HepG2 (cell line): ENCODE data around the gene ATG2A. TPM values are rescaled to one million over a fixed set of nuclear protein-coding genes. Genes with fewer than 3 reads are reported as not detected.

Experiments
- BCL6 ChIP-seq: IDR thresholded peaks from 2 replicates; pipeline ENCODE4 v1.6.1; 2016; ENCODE audit warnings: missing genetic modification reagents, missing compliant biosample characterization
- EED ChIP-seq: sonication (generic); formaldehyde crosslinking; IDR thresholded peaks from 2 replicates; pipeline ENCODE4 v1.5.0; 2020; ENCODE audit warnings: mild to moderate bottlenecking, missing genetic modification reagents
- GFI1 ChIP-seq: sonication (generic); formaldehyde crosslinking; IDR thresholded peaks from 2 replicates; pipeline ENCODE4 v1.5.0; 2020; ENCODE audit warnings: missing genetic modification reagents, mild to moderate bottlenecking, borderline replicate concordance
- HOXD1 ChIP-seq: sonication (generic); formaldehyde crosslinking; IDR thresholded peaks from 2 replicates; pipeline ENCODE4 v1.5.0; 2020; ENCODE audit warnings: missing genetic modification reagents
- IRF2 ChIP-seq: IDR thresholded peaks from 2 replicates; pipeline ENCODE4 v1.6.1; 2018; ENCODE audit warnings: missing genetic modification reagents, missing compliant biosample characterization
- NKX3-1 ChIP-seq: sonication (generic); formaldehyde crosslinking; IDR thresholded peaks from 2 replicates; pipeline ENCODE4 v1.5.0; 2020; ENCODE audit warnings: missing genetic modification reagents
- PCBP2 ChIP-seq: fragments of 200-400 bp; formaldehyde crosslinking; optimal IDR thresholded peaks from 2 replicates; pipeline ENCODE3; 2018; ENCODE audit warnings: low read length, low read depth; ENCODE audit not compliant: poor library complexity, severe bottlenecking
- POLR2AphosphoS5 ChIP-seq: IDR thresholded peaks from 2 replicates; pipeline ENCODE4 v1.6.1; 2012; ENCODE audit warnings: low read depth, low read length
- PTBP1 ChIP-seq: fragments of 200-400 bp; formaldehyde crosslinking; IDR thresholded peaks from 2 replicates; pipeline ENCODE4 v1.6.1; 2018; ENCODE audit warnings: low read length, low read depth; ENCODE audit not compliant: poor library complexity, severe bottlenecking
- SMAD9 ChIP-seq: sonication (generic); formaldehyde crosslinking; IDR thresholded peaks from 2 replicates; pipeline ENCODE4 v1.5.1; 2020; ENCODE audit warnings: mild to moderate bottlenecking, missing genetic modification reagents
- SRSF1 ChIP-seq: fragments of 200-400 bp; formaldehyde crosslinking; optimal IDR thresholded peaks from 2 replicates; pipeline ENCODE3; 2017; ENCODE audit warnings: mild to moderate bottlenecking, low read depth, low read length, moderate library complexity
- ZNF101 ChIP-seq: sonication (generic); formaldehyde crosslinking; IDR thresholded peaks from 2 replicates; pipeline ENCODE4 v1.4.0; 2020; ENCODE audit warnings: mild to moderate bottlenecking, low read depth, missing genetic modification reagents, borderline replicate concordance
- ZNF274 ChIP-seq: sonication (generic); formaldehyde crosslinking; IDR thresholded peaks from 2 replicates; pipeline ENCODE4 v1.5.1; 2020; ENCODE audit warnings: mild to moderate bottlenecking, missing genetic modification reagents
- ZNF317 ChIP-seq: sonication (generic); formaldehyde crosslinking; IDR thresholded peaks from 2 replicates; pipeline ENCODE4 v1.5.0; 2020; ENCODE audit warnings: mild to moderate bottlenecking, missing genetic modification reagents
- ZNF326 ChIP-seq: sonication (generic); formaldehyde crosslinking; IDR thresholded peaks from 2 replicates; pipeline ENCODE4 v1.4.0; 2020; ENCODE audit warnings: missing genetic modification reagents, borderline replicate concordance
- ZNF747 ChIP-seq: sonication (generic); formaldehyde crosslinking; IDR thresholded peaks from 2 replicates; pipeline ENCODE4 v1.8.1; 2023; ENCODE audit warnings: missing genetic modification reagents, mild to moderate bottlenecking, borderline replicate concordance
- ZNF772 ChIP-seq: sonication (generic); formaldehyde crosslinking; IDR thresholded peaks from 2 replicates; pipeline ENCODE4 v1.5.0; 2020; ENCODE audit warnings: mild to moderate bottlenecking, missing genetic modification reagents
- ZNF839 ChIP-seq: sonication (generic); formaldehyde crosslinking; IDR thresholded peaks from 2 replicates; pipeline ENCODE4 v1.4.0; 2020; ENCODE audit warnings: missing genetic modification reagents, mild to moderate bottlenecking, borderline replicate concordance
- polyA plus RNA-seq, 8 experiments: library from polyadenylated mRNA; depleted of rRNA in 3 of 8; stranded (reverse) in 7 of 8; unstranded in 1 of 8; fragments of >200 nt; fragmentation: Illumina TruSeq in 4 of 8; extraction: Trizol in 4 of 8; gene quantifications; 2 replicates each; pipeline versions ENCODE4 v1.2.1 to v1.2.3, GENCODE V29; 2011 to 2016; ENCODE audit warnings: low read depth in 4 of 8, missing spikeins in 1 of 8, mixed read lengths in 1 of 8; ENCODE audit not compliant: insufficient read depth in 1 of 8
- total RNA-seq, 5 experiments: library from RNA; depleted of rRNA; stranded (reverse); fragments of >200 nt; fragmentation: Illumina TruSeq; extraction: Trizol; gene quantifications; 2 replicates each; pipeline ENCODE4 v1.2.3, GENCODE V29; 2016; ENCODE audit warnings: low read depth in 1 of 5
- TF ChIP-seq, protein P1 (sequence below): sonication (generic); formaldehyde crosslinking; IDR thresholded peaks from 2 replicates; pipeline ENCODE4 v1.4.0; 2020; ENCODE audit warnings: missing genetic modification reagents, borderline replicate concordance
- TF ChIP-seq, protein P2 (sequence below): sonication (generic); formaldehyde crosslinking; IDR thresholded peaks from 2 replicates; pipeline ENCODE4 v1.4.0; 2020; ENCODE audit warnings: missing genetic modification reagents
- TF ChIP-seq, protein P3 (sequence below): sonication (generic); formaldehyde crosslinking; IDR thresholded peaks from 2 replicates; pipeline ENCODE4 v1.4.0; 2020; ENCODE audit warnings: missing genetic modification reagents
- TF ChIP-seq, protein P4 (sequence below): sonication (generic); formaldehyde crosslinking; IDR thresholded peaks from 2 replicates; pipeline ENCODE4 v1.4.0; 2020; ENCODE audit warnings: mild to moderate bottlenecking, missing genetic modification reagents

The ATG2A gene
- total and polyA plus RNA-seq, 2 of the 13 experiments (the other 11 are each of a cell fraction or from before 2014, with no cell fraction given) = 6.7 to 8.0 TPM

DNA sequence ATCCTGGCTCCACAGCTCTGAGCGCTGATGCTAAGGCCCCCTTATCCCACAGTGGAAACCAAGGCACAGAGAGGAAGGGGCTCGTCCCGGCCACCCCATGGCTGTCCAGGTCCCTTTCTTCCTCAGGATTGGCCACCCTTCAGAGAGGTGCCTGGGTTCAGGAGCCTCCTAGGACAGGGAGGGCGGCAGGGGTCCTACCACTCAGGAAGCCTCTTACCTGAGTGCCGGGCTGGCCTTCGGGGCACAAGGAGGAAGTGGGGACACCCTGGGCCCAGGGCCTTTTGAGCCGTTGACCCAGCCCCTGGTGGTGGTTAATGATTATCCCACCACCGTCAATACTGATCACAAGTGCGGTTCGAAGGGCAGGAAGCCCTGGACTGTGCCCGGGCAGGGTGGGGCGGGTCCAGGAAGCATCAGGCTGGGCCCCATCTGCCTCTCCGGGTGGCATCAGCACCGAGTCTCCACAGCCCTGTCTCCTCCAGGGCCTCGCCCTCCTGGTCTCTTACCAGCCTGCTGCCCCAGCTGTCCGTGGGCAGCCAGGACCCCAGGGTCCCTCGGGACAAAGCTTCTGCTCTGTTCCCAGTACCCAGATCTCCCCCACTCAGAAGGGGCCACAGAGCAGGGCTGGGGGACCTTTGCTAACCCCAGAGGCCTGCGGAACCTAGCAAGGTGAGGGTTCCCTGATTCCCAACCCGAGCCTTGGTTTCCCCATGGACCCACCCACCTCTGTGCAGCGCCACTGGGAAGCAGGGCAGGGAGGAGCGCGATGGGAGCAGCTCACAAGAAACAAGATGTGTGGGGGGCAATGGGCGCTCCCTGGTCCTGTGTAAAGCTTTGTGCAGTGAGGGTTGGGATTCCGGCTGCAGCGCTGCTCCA lies 23.6 kb downstream of the ATG2A start (continued):
- TF ChIP-seq, protein P1, sequence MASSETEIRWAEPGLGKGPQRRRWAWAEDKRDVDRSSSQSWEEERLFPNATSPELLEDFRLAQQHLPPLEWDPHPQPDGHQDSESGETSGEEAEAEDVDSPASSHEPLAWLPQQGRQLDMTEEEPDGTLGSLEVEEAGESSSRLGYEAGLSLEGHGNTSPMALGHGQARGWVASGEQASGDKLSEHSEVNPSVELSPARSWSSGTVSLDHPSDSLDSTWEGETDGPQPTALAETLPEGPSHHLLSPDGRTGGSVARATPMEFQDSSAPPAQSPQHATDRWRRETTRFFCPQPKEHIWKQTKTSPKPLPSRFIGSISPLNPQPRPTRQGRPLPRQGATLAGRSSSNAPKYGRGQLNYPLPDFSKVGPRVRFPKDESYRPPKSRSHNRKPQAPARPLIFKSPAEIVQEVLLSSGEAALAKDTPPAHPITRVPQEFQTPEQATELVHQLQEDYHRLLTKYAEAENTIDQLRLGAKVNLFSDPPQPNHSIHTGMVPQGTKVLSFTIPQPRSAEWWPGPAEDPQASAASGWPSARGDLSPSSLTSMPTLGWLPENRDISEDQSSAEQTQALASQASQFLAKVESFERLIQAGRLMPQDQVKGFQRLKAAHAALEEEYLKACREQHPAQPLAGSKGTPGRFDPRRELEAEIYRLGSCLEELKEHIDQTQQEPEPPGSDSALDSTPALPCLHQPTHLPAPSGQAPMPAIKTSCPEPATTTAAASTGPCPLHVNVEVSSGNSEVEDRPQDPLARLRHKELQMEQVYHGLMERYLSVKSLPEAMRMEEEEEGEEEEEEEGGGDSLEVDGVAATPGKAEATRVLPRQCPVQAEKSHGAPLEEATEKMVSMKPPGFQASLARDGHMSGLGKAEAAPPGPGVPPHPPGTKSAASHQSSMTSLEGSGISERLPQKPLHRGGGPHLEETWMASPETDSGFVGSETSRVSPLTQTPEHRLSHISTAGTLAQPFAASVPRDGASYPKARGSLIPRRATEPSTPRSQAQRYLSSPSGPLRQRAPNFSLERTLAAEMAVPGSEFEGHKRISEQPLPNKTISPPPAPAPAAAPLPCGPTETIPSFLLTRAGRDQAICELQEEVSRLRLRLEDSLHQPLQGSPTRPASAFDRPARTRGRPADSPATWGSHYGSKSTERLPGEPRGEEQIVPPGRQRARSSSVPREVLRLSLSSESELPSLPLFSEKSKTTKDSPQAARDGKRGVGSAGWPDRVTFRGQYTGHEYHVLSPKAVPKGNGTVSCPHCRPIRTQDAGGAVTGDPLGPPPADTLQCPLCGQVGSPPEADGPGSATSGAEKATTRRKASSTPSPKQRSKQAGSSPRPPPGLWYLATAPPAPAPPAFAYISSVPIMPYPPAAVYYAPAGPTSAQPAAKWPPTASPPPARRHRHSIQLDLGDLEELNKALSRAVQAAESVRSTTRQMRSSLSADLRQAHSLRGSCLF (CRISPR knock-in tag) = no peak
- TF ChIP-seq BCL6 (CRISPR knock-in tag) (peak; percentile 57; the same call in 1 of the 2 replicates), ZNF274 (CRISPR knock-in tag) (no peak), ZNF772 (CRISPR knock-in tag) (peak; percentile 27; the same call in 1 of the 2 replicates), POLR2AphosphoS5 (peak; percentile 97), IRF2 (CRISPR knock-in tag) (peak; percentile 69), ZNF101 (CRISPR knock-in tag) (no peak), NKX3-1 (no peak), ZNF747 (peak; percentile 64), GFI1 (peak; percentile 50; the same call in 1 of the 2 replicates), EED (no peak), PCBP2 (no peak), ZNF326 (CRISPR knock-in tag) (no peak), PTBP1 (no peak), SMAD9 (no peak), SRSF1 (no peak), ZNF839 (CRISPR knock-in tag) (no peak), HOXD1 (CRISPR knock-in tag) (peak; percentile 85), ZNF317 (CRISPR knock-in tag) (peak; percentile 47; the same call in 1 of the 2 replicates)
- TF ChIP-seq, protein P2, sequence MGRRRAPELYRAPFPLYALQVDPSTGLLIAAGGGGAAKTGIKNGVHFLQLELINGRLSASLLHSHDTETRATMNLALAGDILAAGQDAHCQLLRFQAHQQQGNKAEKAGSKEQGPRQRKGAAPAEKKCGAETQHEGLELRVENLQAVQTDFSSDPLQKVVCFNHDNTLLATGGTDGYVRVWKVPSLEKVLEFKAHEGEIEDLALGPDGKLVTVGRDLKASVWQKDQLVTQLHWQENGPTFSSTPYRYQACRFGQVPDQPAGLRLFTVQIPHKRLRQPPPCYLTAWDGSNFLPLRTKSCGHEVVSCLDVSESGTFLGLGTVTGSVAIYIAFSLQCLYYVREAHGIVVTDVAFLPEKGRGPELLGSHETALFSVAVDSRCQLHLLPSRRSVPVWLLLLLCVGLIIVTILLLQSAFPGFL (CRISPR knock-in tag) = no peak
- TF ChIP-seq, protein P3, sequence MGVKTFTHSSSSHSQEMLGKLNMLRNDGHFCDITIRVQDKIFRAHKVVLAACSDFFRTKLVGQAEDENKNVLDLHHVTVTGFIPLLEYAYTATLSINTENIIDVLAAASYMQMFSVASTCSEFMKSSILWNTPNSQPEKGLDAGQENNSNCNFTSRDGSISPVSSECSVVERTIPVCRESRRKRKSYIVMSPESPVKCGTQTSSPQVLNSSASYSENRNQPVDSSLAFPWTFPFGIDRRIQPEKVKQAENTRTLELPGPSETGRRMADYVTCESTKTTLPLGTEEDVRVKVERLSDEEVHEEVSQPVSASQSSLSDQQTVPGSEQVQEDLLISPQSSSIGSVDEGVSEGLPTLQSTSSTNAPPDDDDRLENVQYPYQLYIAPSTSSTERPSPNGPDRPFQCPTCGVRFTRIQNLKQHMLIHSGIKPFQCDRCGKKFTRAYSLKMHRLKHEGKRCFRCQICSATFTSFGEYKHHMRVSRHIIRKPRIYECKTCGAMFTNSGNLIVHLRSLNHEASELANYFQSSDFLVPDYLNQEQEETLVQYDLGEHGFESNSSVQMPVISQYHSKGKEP (CRISPR knock-in tag) = no peak
- TF ChIP-seq, protein P4, sequence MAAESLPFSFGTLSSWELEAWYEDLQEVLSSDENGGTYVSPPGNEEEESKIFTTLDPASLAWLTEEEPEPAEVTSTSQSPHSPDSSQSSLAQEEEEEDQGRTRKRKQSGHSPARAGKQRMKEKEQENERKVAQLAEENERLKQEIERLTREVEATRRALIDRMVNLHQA (CRISPR knock-in tag) = no peak
